Measurements from ENCODE around the gene NDUFS8. TPM values are rescaled to one million over a fixed set of nuclear protein-coding genes. Genes with fewer than 3 reads are reported as not detected.

NDUFS8 gene
- total RNA-seq, 2 experiments from 2014 or later, result 134 to 140 TPM

DNA sequence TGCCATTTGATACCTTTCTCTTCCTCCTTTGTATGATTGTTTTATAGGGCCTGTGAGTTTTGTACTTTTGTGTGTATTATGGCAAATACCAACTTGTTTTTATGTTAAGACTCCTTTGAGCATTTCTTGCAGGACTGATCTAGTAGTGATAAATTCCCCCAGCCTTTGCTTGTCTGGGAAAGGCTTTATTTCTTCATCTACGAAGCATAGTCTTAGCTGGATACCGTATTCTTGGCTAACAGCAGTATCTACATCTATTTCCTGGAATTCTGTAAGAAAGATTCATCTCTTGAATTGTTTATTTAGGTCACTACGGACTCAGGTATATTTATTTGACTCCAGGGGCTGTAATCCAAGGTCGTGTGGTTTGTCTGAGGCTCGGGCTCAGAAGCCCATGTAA, 6.0 kb upstream of the NDUFS8 start:
- Mint-ChIP-seq H3K9me3 (peaks cover 7% of the 10 kb centered on the region), H3K36me3 (no peaks in the 10 kb centered on the region), H3K27me3 (no peaks in the 10 kb centered on the region), H3K4me3 (no peak overlapping the region), H3K27ac (no peak overlapping the region), H3K4me1 (ENCODE audit: low read depth) (peaks cover 12% of the 10 kb centered on the region)
- no peak for DNase-seq
- intact Hi-C loops (cut with micrococcal nuclease), result no loop called here
- ChIA-PET CTCF (no interaction called here), POLR2A (no interaction called here)

DNA sequence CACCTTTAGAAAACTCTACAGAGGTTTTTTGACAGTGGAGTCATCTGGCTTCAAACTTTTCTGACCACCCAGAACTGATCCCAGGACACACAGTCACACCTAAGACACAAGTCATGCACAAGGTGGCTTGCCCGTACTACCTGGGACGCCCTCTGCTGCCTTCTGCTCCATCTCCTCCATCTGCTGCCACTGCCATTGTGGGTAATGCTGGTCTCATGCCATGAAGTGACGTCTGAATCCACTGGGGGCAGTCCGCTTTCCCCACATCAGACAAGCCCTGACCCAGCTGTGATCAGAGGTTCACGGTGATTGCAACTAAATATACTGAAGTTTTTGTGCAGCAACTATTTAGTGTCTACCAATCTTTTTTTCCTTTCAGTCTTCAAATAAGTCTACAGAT, 5.4 kb upstream of the NDUFS8 start:
- no peak overlapping the region for H3K4me3 Mint-ChIP-seq
- CTCF ChIA-PET, result no interaction called here
- peaks cover 7% of the 10 kb centered on the region for H3K9me3 Mint-ChIP-seq
- peak; percentile 20 for DNase-seq
- no peak overlapping the region for H3K27ac Mint-ChIP-seq
- H3K36me3 Mint-ChIP-seq, result no peaks in the 10 kb centered on the region
- POLR2A ChIA-PET, result no interaction called here
- no peaks in the 10 kb centered on the region for H3K27me3 Mint-ChIP-seq
- intact Hi-C loops (cut with micrococcal nuclease), result no loop called here
- peaks cover 16% of the 10 kb centered on the region for H3K4me1 Mint-ChIP-seq (ENCODE audit: low read depth)

DNA sequence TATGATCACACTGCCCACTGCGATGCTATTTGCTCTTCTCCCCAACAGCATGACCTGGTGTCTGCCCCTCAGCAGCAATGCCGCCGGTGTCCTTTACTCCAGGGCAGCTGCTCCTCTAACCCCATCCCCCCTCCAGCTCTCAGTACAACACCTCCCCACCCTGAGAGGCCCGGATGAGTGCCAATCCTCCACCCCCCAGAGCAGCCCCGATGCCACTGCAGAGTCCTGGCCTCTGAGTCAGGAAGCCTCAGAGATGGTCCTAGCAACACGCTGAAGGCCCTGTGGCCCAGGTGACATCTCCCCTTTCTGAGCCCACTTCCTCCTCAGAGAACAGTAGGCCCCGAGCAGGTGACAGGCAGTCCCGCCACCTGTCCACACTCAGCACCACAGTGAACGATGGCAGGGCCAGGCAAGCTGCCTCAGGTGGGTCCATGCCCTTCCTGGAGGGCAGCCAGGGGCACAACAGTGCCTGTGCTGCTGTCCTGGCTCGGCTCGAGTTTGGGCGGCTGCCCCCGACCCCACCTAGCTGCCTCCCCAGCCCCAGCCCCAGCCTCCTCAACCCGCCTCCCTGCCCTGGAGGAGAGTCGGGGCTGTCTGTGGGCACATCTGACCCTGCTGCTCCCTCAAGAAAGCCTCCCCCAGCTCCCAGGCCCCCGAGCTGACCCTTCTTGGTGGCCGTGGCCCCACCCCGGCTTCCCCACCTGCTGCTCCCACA, 3.9 kb upstream of the NDUFS8 start:
- no peak overlapping the region for H3K4me3 Mint-ChIP-seq
- DNase-seq, result no peak
- intact Hi-C loops (cut with micrococcal nuclease), result no loop called here
- no peaks in the 10 kb centered on the region for H3K27me3 Mint-ChIP-seq
- no peak overlapping the region for H3K27ac Mint-ChIP-seq
- peaks cover 7% of the 10 kb centered on the region for H3K9me3 Mint-ChIP-seq
- ChIA-PET POLR2A (no interaction called here), CTCF (no interaction called here)
- peaks cover 22% of the 10 kb centered on the region for H3K4me1 Mint-ChIP-seq (ENCODE audit: low read depth)
- H3K36me3 Mint-ChIP-seq, result peaks cover under 1% of the 10 kb centered on the region

DNA sequence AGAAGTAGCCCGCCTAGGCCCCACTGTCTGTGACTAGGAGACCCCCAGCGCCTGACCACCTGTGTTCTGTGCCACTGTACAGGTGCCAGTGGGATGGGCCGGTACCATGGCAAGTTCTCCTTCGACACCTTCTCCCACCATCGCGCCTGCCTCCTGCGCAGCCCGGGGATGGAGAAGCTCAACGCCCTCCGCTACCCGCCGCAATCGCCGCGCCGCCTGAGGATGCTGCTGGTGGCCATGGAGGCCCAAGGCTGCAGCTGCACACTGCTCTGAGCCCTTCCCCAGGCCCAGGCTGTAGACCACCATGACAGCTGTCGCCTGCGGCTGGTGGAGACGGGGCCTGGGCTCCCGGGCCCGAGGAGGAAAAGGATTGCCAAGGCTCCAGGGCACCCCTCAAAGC, 2.8 kb upstream of the NDUFS8 start:
- Mint-ChIP-seq H3K4me3 (no peak overlapping the region), H3K9me3 (peaks cover 7% of the 10 kb centered on the region), H3K27me3 (no peaks in the 10 kb centered on the region), H3K27ac (no peak overlapping the region), H3K4me1 (ENCODE audit: low read depth) (peaks cover 27% of the 10 kb centered on the region), H3K36me3 (peaks cover 2% of the 10 kb centered on the region)
- intact Hi-C loops (cut with micrococcal nuclease), result no loop called here
- POLR2A ChIA-PET, result no interaction called here
- DNase-seq, result no peak
- CTCF ChIA-PET, result no interaction called here

DNA sequence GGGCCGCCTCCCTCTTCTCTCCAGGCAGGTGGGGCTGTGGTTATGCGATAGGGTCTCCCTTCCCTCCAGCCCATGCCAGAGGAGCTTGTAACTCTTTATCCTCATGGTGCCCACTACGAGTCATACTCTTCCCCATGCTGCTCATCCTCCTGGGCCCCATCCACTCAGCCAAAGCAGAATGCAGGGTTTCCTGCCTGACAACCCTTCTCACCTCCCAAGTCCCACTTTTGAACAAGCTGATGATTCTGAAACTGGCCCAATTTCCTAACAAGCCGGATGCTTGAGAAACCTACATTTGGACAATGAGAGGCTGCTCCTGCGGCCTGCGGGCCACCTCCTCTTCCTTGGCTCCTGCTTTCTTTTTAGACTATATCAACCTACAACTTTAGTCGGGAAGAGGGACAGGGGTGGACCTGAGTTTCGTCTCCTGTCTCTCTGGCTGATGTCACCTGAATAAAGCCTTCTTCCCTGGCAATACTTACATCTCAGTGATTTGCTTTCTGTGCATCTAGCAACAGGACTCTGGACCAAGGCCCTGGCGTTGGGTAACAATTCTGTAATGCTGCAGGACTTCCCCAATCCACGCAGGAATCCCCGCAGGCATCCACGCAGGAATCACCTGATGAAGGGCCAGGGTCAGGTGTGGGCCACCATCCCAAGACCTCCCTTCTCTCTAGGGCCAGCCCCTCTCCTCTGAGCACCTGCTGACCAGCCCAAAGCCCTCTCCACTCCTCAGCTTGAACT, 1.5 kb upstream of the NDUFS8 start:
- CTCF ChIA-PET, result no interaction called here
- Mint-ChIP-seq H3K4me3 (peak overlapping the region; percentile 99), H3K27me3 (no peaks in the 10 kb centered on the region), H3K27ac (no peak overlapping the region), H3K9me3 (peaks cover 7% of the 10 kb centered on the region), H3K4me1 (ENCODE audit: low read depth) (peaks cover 27% of the 10 kb centered on the region), H3K36me3 (peaks cover 2% of the 10 kb centered on the region)
- POLR2A ChIA-PET, result interaction anchor here (0.6 kb wide), 1 partner anchor 13 kb away, joined by 5 read pairs; no protein-coding TSS in a partner anchor
- no peak for DNase-seq
- intact Hi-C loops (cut with micrococcal nuclease), result no loop called here

DNA sequence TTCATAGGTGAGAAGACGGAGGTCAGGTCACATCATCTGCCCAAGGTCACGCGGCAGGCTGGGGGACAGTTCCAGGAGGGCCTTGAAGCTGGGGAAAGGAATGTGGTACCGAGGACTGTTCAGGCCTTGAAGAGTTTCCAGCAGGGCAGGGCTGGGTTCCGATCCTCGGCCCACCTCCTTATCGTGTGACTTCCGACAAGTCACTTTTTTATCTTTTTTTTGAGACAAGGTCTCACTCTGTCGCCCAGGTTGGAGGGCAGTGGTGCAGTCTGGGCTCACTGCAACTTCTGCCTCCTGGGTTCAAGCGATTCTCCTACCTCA, 623 bp downstream of the NDUFS8 start:
- Mint-ChIP-seq H3K4me1 (ENCODE audit: low read depth) (peaks cover 27% of the 10 kb centered on the region), H3K27ac (peak overlapping the region; percentile 88), H3K27me3 (no peaks in the 10 kb centered on the region), H3K36me3 (peaks cover 2% of the 10 kb centered on the region), H3K9me3 (no peaks in the 10 kb centered on the region), H3K4me3 (peak overlapping the region; percentile 99)
- CTCF ChIA-PET, result interaction anchor here (1.2 kb wide), 1 partner anchor 9 kb away, joined by 3 read pairs; no protein-coding TSS in a partner anchor
- intact Hi-C loops (cut with micrococcal nuclease), result loop anchor here (2.0 kb wide), 1 partner anchor 176 kb away; no protein-coding TSS in a partner anchor
- peak; percentile 33 for DNase-seq
- POLR2A ChIA-PET, result interaction anchor here (2.1 kb wide), 1 partner anchor 9 kb away, joined by 20 read pairs; the partner anchor contains the start of gene TCIRG1

DNA sequence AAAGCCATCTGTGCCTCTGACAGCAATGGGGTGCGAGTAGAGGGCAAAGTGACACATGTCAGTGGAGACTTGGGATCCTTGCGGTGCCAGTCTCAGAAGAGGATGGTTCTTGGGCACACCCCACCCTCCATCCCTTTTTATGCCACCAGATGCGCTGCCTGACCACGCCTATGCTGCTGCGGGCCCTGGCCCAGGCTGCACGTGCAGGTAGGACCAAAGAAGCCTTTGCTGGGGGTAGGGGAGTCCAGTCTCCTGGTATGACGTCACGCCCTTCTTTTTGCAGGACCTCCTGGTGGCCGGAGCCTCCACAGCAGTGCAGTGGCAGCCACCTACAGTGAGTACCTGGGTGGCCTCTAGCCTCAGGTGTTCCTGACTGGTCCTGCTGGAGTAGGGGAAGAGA, 1.5 kb downstream of the NDUFS8 start:
- POLR2A ChIA-PET, result no interaction called here
- Mint-ChIP-seq H3K36me3 (peaks cover 2% of the 10 kb centered on the region), H3K9me3 (no peaks in the 10 kb centered on the region), H3K27ac (peak overlapping the region; percentile 88), H3K27me3 (no peaks in the 10 kb centered on the region), H3K4me1 (ENCODE audit: low read depth) (peaks cover 32% of the 10 kb centered on the region), H3K4me3 (peak overlapping the region; percentile 99)
- intact Hi-C loops (cut with micrococcal nuclease), result no loop called here
- no peak for DNase-seq
- CTCF ChIA-PET, result interaction anchor here (1.2 kb wide), 1 partner anchor 8 kb away, joined by 3 read pairs; no protein-coding TSS in a partner anchor

DNA sequence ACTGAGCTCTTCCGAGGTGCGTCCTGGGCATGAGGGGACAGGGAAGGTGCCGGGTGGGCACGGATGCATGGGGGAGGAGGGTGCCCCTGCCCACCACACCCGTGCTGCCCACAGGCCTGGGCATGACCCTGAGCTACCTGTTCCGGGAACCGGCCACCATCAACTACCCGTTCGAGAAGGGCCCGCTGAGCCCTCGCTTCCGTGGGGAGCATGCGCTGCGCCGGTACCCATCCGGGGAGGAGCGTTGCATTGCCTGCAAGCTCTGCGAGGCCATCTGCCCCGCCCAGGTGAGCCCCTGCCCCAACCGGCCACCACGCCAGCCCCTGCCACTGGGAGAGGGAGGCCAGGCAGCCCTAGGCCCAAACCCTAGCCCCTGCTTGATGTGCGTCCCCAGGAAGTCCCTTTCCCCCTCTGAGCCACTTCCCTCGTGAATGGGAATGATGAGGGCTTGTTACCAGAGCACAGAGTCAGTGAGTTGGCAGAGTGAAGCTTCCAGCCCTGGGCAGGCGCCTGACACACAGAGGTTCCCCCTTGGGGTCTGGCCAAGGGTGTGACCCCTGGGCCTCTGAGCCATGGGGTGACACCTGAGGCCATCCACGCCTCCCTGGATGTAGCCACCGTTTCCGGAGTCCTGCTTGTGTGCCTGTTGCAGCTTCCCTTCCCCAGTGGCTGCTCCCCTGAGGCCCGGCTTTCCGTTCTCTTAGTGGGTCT, 2.7 kb downstream of the NDUFS8 start:
- intact Hi-C loops (cut with micrococcal nuclease), result no loop called here
- H3K27me3 Mint-ChIP-seq, result no peaks in the 10 kb centered on the region
- H3K4me1 Mint-ChIP-seq (ENCODE audit: low read depth), result peaks cover 35% of the 10 kb centered on the region
- DNase-seq, result no peak
- H3K36me3 Mint-ChIP-seq, result peaks cover 2% of the 10 kb centered on the region
- CTCF ChIA-PET, result no interaction called here
- H3K9me3 Mint-ChIP-seq, result no peaks in the 10 kb centered on the region
- H3K27ac Mint-ChIP-seq, result no peak overlapping the region
- POLR2A ChIA-PET, result no interaction called here
- no peak overlapping the region for H3K4me3 Mint-ChIP-seq

DNA sequence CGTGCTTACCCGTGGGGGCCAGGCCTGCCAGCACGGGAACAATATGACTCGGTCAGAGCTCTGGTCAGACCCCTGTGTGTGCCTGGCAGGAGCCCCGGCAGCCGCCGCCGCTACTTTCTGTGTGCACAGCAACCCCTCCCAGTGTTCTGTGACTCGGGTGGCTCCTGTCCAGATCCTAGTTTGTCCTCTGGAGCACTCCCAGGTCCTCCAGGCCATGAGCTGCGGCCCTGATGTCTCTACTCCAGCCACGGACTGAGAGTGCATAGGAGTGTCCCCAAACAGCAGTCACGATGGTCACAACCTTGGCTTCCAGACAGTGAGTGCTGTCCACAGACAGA, 3.2 kb downstream of the NDUFS8 start:
- intact Hi-C loops (cut with micrococcal nuclease), result no loop called here
- no peak for DNase-seq
- Mint-ChIP-seq H3K9me3 (no peaks in the 10 kb centered on the region), H3K4me1 (ENCODE audit: low read depth) (peaks cover 33% of the 10 kb centered on the region), H3K27ac (no peak overlapping the region), H3K4me3 (no peak overlapping the region), H3K27me3 (no peaks in the 10 kb centered on the region), H3K36me3 (peaks cover 2% of the 10 kb centered on the region)
- ChIA-PET CTCF (no interaction called here), POLR2A (no interaction called here)

DNA sequence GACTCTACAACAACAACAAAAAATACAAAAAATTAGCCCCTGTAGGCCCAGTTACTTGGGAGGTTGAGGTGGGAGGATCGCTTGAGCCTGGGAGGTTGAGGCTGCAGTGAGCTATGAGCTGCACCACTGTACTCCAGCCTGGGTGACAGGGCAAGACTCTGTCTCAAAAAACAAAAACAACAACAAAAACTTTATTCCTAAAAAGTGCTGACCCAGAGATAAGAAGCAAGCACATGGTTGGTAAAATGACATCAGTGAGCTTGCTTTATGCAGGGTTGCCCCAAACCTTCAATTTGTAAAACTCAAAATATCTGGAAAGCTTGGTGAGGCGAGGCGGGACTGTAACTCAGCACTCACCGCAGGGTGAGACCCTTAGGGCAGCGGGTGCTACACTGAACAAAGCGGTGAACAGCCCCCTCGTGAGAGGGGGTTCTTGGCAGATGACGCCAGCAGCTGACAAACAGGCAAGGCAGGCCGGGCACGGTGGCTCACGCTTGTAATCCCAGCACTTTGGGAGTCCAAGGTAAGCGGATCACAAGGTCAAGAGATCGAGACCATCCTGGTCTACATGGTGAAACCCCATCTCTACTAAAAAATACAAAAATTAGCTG, 4.9 kb downstream of the NDUFS8 start:
- no peaks in the 10 kb centered on the region for H3K9me3 Mint-ChIP-seq
- no peaks in the 10 kb centered on the region for H3K27me3 Mint-ChIP-seq
- peaks cover 6% of the 10 kb centered on the region for H3K36me3 Mint-ChIP-seq
- no peak overlapping the region for H3K4me3 Mint-ChIP-seq
- no peak overlapping the region for H3K27ac Mint-ChIP-seq
- peaks cover 19% of the 10 kb centered on the region for H3K4me1 Mint-ChIP-seq (ENCODE audit: low read depth)
- ChIA-PET CTCF (no interaction called here), POLR2A (no interaction called here)
- intact Hi-C loops (cut with micrococcal nuclease), result loop anchor here (5.0 kb wide), 1 partner anchor 33 kb away; the partner anchor contains the start of gene UNC93B1
- DNase-seq, result no peak

DNA sequence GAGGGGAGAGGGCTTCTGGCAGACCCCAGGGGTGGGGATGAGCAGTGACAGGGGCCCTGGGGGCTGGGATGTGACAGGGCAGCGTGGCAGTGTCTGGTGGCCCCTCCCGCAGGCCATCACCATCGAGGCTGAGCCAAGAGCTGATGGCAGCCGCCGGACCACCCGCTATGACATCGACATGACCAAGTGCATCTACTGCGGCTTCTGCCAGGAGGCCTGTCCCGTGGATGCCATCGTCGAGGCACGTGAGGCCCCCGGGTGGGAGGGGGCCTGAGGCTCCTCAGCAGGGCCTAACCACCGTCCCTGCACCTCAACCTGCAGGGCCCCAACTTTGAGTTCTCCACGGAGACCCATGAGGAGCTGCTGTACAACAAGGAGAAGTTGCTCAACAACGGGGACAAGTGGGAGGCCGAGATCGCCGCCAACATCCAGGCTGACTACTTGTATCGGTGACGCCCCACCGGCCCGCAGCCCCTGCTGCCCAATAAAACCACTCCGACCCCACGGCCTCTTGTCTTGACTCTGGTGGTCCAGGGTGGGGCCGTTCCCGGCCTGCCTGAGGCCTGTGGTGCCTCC, 5.7 kb downstream of the NDUFS8 start:
- POLR2A ChIA-PET, result no interaction called here
- no peaks in the 10 kb centered on the region for H3K9me3 Mint-ChIP-seq
- no peak overlapping the region for H3K4me3 Mint-ChIP-seq
- peak overlapping the region; percentile 87 for H3K27ac Mint-ChIP-seq
- H3K4me1 Mint-ChIP-seq (ENCODE audit: low read depth), result peaks cover 19% of the 10 kb centered on the region
- peaks cover 6% of the 10 kb centered on the region for H3K36me3 Mint-ChIP-seq
- intact Hi-C loops (cut with micrococcal nuclease), result loop anchor here (5.0 kb wide), 1 partner anchor 34 kb away; the partner anchor contains the start of gene UNC93B1
- no peak for DNase-seq
- CTCF ChIA-PET, result no interaction called here
- no peaks in the 10 kb centered on the region for H3K27me3 Mint-ChIP-seq

DNA sequence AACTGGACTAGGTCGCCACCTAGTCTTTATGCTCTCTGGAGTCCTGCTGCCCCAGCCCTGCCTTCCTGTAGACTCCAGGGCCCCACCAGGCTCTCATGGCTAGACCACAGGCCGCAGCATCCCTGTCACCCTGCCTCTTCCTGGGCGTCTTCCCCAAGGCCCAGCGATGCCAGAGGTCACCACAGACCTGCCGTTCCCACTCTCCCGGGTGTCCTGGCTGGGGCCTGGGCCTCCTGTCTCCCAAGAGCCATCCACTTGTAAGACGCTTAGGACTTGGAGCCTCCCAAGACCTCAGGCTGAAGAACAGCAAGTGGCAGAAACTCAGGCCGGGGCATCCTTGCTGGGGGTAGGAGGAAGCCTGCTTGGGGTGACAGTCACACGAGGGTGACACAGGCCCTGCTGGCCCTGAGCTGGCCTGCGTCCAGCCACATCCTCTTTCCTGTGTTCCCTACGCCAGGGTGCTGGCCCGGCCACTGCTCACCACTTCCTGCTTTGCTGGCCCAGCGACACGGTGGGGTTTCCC, 6.3 kb downstream of the NDUFS8 start:
- Mint-ChIP-seq H3K27me3 (no peaks in the 10 kb centered on the region), H3K9me3 (no peaks in the 10 kb centered on the region), H3K4me3 (no peak overlapping the region), H3K27ac (peak overlapping the region; percentile 87), H3K4me1 (ENCODE audit: low read depth) (peaks cover 17% of the 10 kb centered on the region), H3K36me3 (peaks cover 3% of the 10 kb centered on the region)
- ChIA-PET POLR2A (no interaction called here), CTCF (interaction anchor here (0.9 kb wide), 1 partner anchor 172 kb away, joined by 3 read pairs; no protein-coding TSS in a partner anchor)
- peak; percentile 60 for DNase-seq
- intact Hi-C loops (cut with micrococcal nuclease), result loop anchor here (5.0 kb wide), 1 partner anchor 34 kb away; the partner anchor contains the start of gene UNC93B1
